Thyroid gland (tissue), 4 donors: ENCODE data around the gene NKRF.

Experiments used
- POLR2A ChIP-seq, 2 donors: fragments of 450-650 bp; IDR thresholded peaks; one replicate each; pipeline ENCODE4 v1.6.1; 2017; ENCODE audit warnings: antibody characterized with exemption in 2 of 2, mild to moderate bottlenecking in 2 of 2, moderate library complexity in 1 of 2
- TF ChIP-seq, protein P1 (sequence below), 6 experiments: fragments of 200-600 bp in 3 of 6; fragments of 450-650 bp in 3 of 6; sonication (generic) in 3 of 6; IDR thresholded peaks; one replicate each; pipeline ENCODE4 v1.5.1; 2016 to 2019; ENCODE audit warnings: antibody characterized with exemption in 6 of 6, mild to moderate bottlenecking in 2 of 6, inconsistent platforms in 1 of 6, moderate library complexity in 1 of 6

DNA sequence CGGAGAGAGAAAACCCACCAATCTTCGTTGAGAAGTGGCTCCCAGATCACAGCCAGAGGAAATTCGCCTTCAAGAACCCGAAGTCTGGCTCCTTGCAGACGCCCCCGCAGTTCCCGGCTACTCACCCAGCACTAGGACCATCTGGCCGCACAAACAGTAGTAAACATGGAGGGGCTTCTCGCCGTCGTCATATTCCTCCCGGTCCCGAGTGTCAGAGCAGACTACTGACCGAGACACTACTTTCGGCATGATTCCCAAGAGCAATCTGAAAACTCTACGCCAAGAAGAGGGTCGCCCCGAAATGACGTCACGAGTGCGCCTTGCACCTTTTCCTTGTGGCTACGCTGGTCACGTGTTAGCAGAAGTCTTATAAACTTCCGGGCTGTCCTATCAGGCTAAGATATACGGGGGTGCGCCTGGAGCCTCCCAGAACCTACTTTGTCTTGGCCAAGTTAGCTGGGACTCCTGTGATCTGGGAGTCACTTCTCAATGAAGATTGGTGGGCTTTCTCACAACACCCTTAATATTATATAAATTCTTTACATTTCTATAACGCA, 41.0 kb downstream of the NKRF start, which contains the start of gene STEEP1:
- TF ChIP-seq, protein P1, sequence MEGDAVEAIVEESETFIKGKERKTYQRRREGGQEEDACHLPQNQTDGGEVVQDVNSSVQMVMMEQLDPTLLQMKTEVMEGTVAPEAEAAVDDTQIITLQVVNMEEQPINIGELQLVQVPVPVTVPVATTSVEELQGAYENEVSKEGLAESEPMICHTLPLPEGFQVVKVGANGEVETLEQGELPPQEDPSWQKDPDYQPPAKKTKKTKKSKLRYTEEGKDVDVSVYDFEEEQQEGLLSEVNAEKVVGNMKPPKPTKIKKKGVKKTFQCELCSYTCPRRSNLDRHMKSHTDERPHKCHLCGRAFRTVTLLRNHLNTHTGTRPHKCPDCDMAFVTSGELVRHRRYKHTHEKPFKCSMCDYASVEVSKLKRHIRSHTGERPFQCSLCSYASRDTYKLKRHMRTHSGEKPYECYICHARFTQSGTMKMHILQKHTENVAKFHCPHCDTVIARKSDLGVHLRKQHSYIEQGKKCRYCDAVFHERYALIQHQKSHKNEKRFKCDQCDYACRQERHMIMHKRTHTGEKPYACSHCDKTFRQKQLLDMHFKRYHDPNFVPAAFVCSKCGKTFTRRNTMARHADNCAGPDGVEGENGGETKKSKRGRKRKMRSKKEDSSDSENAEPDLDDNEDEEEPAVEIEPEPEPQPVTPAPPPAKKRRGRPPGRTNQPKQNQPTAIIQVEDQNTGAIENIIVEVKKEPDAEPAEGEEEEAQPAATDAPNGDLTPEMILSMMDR (IDR thresholded peaks at IDR 0.05), result no peak
- peak in 1 of 2 donors; percentile 51 for TF ChIP-seq POLR2A (IDR thresholded peaks at IDR 0.05)
